ENCODE data around the gene MYOCOS. TPM values are rescaled to one million over a fixed set of nuclear protein-coding genes. Genes with fewer than 3 reads are reported as not detected.

Gene MYOCOS
- polyA plus RNA-seq, 2 of the 4 experiments (the other 2 are of a cell fraction) = not detected

- H3K4me1 ChIP-seq = no peaks in the 10 kb centered on the region
- no peak overlapping the region for H3K27ac ChIP-seq
- H3K4me3 ChIP-seq = no peak overlapping the region
- POLR2A ChIA-PET = no interaction called here
- no peak for ATAC-seq
- H3K9me3 ChIP-seq = no peaks in the 10 kb centered on the region
- TF ChIP-seq ZNF302 (CRISPR knock-in tag; IDR thresholded peaks at IDR 0.05) (no peak), MAFK (IDR thresholded peaks at IDR 0.05; ENCODE audit: partially characterized antibody) (peak; percentile 16)
- H3K4me2 ChIP-seq = no peak overlapping the region
- no peak for DNase-seq (ENCODE audit: low read depth in 1 of 2, low spot score in 1 of 2)
- WGBS (ENCODE audit: missing lambda C conversion rate) = 87% methylated on average over 2 of the region's 2 CpGs
- CTCF ChIA-PET = no interaction called here
- FAIRE-seq = no peak
These were observed 11.7 kb upstream of the MYOCOS start for GRCh38 chr1:171610385-171610784.

GRCh38 chr1:171611306-171611705, 10.7 kb upstream of the MYOCOS start:
- no peaks in the 10 kb centered on the region for H3K4me1 ChIP-seq
- no peaks in the 10 kb centered on the region for H3K9me3 ChIP-seq
- H3K4me2 ChIP-seq = no peak overlapping the region
- no peak for TF ChIP-seq CBX8 (IDR thresholded peaks at IDR 0.05)
- no peak for TF ChIP-seq RNF2 (IDR thresholded peaks at IDR 0.05; ENCODE audit: borderline replicate concordance, low read depth)
- no peak for TF ChIP-seq NPAS2 (CRISPR knock-in tag; IDR thresholded peaks at IDR 0.05; ENCODE audit: borderline replicate concordance)
- no peak for TF ChIP-seq RCOR1 (IDR thresholded peaks at IDR 0.05; ENCODE audit: low read depth, low read length)
- no peak for TF ChIP-seq FOSB (CRISPR knock-in tag; IDR thresholded peaks at IDR 0.05)
- no peak for TF ChIP-seq GATA3 (IDR thresholded peaks at IDR 0.05; ENCODE audit: borderline replicate concordance)
- no peak for TF ChIP-seq ATOH8 (CRISPR knock-in tag; IDR thresholded peaks at IDR 0.05; ENCODE audit: low read depth)
- TF ChIP-seq HOXB13 (CRISPR knock-in tag; IDR thresholded peaks at IDR 0.05; ENCODE audit: low read depth) = no peak
- TF ChIP-seq REST (IDR thresholded peaks at IDR 0.05) = no peak
- no peak for TF ChIP-seq HES2 (IDR thresholded peaks at IDR 0.05)
- no peak for TF ChIP-seq FOSL2 (IDR thresholded peaks at IDR 0.05)
- TF ChIP-seq FOSL2 (CRISPR knock-in tag; IDR thresholded peaks at IDR 0.05) = no peak
- TF ChIP-seq USF2 (IDR thresholded peaks at IDR 0.05) = no peak
- TF ChIP-seq PHF8 (IDR thresholded peaks at IDR 0.05; ENCODE audit: borderline replicate concordance, low read depth) = no peak
- TF ChIP-seq RFX5 (IDR thresholded peaks at IDR 0.05) = no peak
- no peak for TF ChIP-seq POLR2A (IDR thresholded peaks at IDR 0.05; ENCODE audit: low read length)
- no peak for TF ChIP-seq TFCP2L1 (CRISPR knock-in tag; IDR thresholded peaks at IDR 0.05)
- no peak for TF ChIP-seq HEYL (CRISPR knock-in tag; IDR thresholded peaks at IDR 0.05)
- TF ChIP-seq ZNF302 (CRISPR knock-in tag; IDR thresholded peaks at IDR 0.05) = no peak
- no peak for TF ChIP-seq JUN (IDR thresholded peaks at IDR 0.05)
- CTCF ChIA-PET = interaction anchor here (0.7 kb wide), 1 partner anchor 55 kb away, joined by 3 read pairs; no protein-coding TSS in a partner anchor
- no peak overlapping the region for H3K4me3 ChIP-seq
- DNase-seq (ENCODE audit: low read depth in 1 of 2, low spot score in 1 of 2) (no peak), FAIRE-seq (no peak), ATAC-seq (no peak)
- no peak overlapping the region for H3K27ac ChIP-seq
- WGBS (ENCODE audit: missing lambda C conversion rate) = 51% methylated on average over 2 of the region's 2 CpGs
- POLR2A ChIA-PET = no interaction called here

All from A549 (cell line).